WTC11 (cell line): Measurements from ENCODE around the gene EGF. TPM values are rescaled to one million over a fixed set of nuclear protein-coding genes. Genes with fewer than 3 reads are reported as not detected.

Source experiments
- ATAC-seq: fragments of 200-7000 bp; cut with Tn5 transposase; 2 replicates; pipeline ENCODE4 v1.10.0; 2021; ENCODE audit warnings: mild to moderate bottlenecking, moderate library complexity
- CTCF ChIA-PET: fragments of 300-600 bp; sonication (Branson Sonifier 250); formaldehyde crosslinking; loops from one replicate; lab custom pipeline; 2021; ENCODE audit warnings: antibody characterized with exemption; lab: Charles Lee
- POLR2A ChIA-PET: fragments of 350-600 bp; sonication (Branson Sonifier 250); formaldehyde crosslinking; loops from one replicate; lab custom pipeline; 2021; ENCODE audit warnings: antibody characterized with exemption; lab: Charles Lee
- DNase-seq: peaks from one replicate; pipeline ENCODE4 v3.0.0; 2021; ENCODE audit warnings: low spot score
- H3K27ac Mint-ChIP-seq: 2 replicates; pipeline ENCODE4 v1.8.0; 2021; ENCODE audit warnings: mixed read lengths
- H3K27me3 Mint-ChIP-seq: 2 replicates; pipeline ENCODE4 v1.8.0; 2021; ENCODE audit warnings: low read depth, mild to moderate bottlenecking, moderate library complexity, mixed read lengths
- H3K36me3 Mint-ChIP-seq: 2 replicates; pipeline ENCODE4 v1.8.0; 2021; ENCODE audit warnings: mixed read lengths
- H3K4me1 Mint-ChIP-seq: 2 replicates; pipeline ENCODE4 v1.8.0; 2022; ENCODE audit warnings: mixed read lengths
- H3K4me3 Mint-ChIP-seq: 2 replicates; pipeline ENCODE4 v1.8.0; 2021; ENCODE audit warnings: mild to moderate bottlenecking, moderate library complexity, mixed read lengths
- H3K9me3 Mint-ChIP-seq: 2 replicates; pipeline ENCODE4 v1.8.0; 2021; ENCODE audit warnings: mixed read lengths
- EMX1 ChIP-seq: fragments of 250-450 bp; sonication (Bioruptor Pico); IDR thresholded peaks from 2 replicates; pipeline ENCODE4 v1.8.0; 2021; ENCODE audit warnings: mild to moderate bottlenecking
- ETV6 ChIP-seq: sonication (generic); formaldehyde crosslinking; IDR thresholded peaks from 2 replicates; pipeline ENCODE4 v1.8.1; 2022; ENCODE audit warnings: mild to moderate bottlenecking, missing genetic modification reagents
- NFE2L1 ChIP-seq: sonication (generic); formaldehyde crosslinking; IDR thresholded peaks from 2 replicates; pipeline ENCODE4 v1.8.1; 2023; ENCODE audit warnings: missing genetic modification reagents
- TCF7 ChIP-seq: sonication (generic); formaldehyde crosslinking; IDR thresholded peaks from 2 replicates; pipeline ENCODE4 v1.8.0; 2022; ENCODE audit warnings: mild to moderate bottlenecking, low read depth, missing genetic modification reagents, moderate library complexity
- TEAD1 ChIP-seq: sonication (generic); formaldehyde crosslinking; IDR thresholded peaks from 2 replicates; pipeline ENCODE4 v1.8.0; 2022; ENCODE audit warnings: mild to moderate bottlenecking, missing genetic modification reagents
- ZBTB21 ChIP-seq: sonication (generic); formaldehyde crosslinking; IDR thresholded peaks from 2 replicates; pipeline ENCODE4 v1.8.1; 2023; ENCODE audit warnings: mild to moderate bottlenecking, missing genetic modification reagents, borderline replicate concordance
- ZNF232 ChIP-seq: sonication (generic); formaldehyde crosslinking; IDR thresholded peaks from 2 replicates; pipeline ENCODE4 v1.8.0; 2022; ENCODE audit warnings: mild to moderate bottlenecking, missing genetic modification reagents
- ZNF317 ChIP-seq: sonication (generic); formaldehyde crosslinking; IDR thresholded peaks from 2 replicates; pipeline ENCODE4 v1.8.1; 2023; ENCODE audit warnings: low read depth, mild to moderate bottlenecking, moderate library complexity, missing genetic modification reagents, borderline replicate concordance
- ZNF396 ChIP-seq: fragments of 250-450 bp; sonication (Bioruptor Pico); IDR thresholded peaks from 2 replicates; pipeline ENCODE4 v1.8.0; 2021; ENCODE audit warnings: mild to moderate bottlenecking, moderate library complexity, borderline replicate concordance
- total RNA-seq: library from RNA; stranded (reverse); gene quantifications from 3 replicates; pipeline ENCODE4 v1.2.3, GENCODE V29; 2021
- TF ChIP-seq, protein P1 (sequence below): sonication (generic); formaldehyde crosslinking; IDR thresholded peaks from 2 replicates; pipeline ENCODE4 v1.8.1; 2022; ENCODE audit warnings: missing genetic modification reagents, borderline replicate concordance
- TF ChIP-seq, protein P2 (sequence below): sonication (generic); formaldehyde crosslinking; IDR thresholded peaks from 2 replicates; pipeline ENCODE4 v1.8.0; 2022; ENCODE audit warnings: mild to moderate bottlenecking, missing genetic modification reagents
- TF ChIP-seq, protein P3 (sequence below): sonication (generic); formaldehyde crosslinking; IDR thresholded peaks from 2 replicates; pipeline ENCODE4 v1.8.0; 2022; ENCODE audit warnings: mild to moderate bottlenecking, missing genetic modification reagents
- TF ChIP-seq, protein P4 (sequence below): sonication (generic); formaldehyde crosslinking; IDR thresholded peaks from 2 replicates; pipeline ENCODE4 v1.8.1; 2022; ENCODE audit warnings: low read depth, mild to moderate bottlenecking, moderate library complexity, missing genetic modification reagents, borderline replicate concordance
- TF ChIP-seq, protein P5 (sequence below): sonication (generic); formaldehyde crosslinking; IDR thresholded peaks from 2 replicates; pipeline ENCODE4 v1.8.1; 2023; ENCODE audit warnings: mild to moderate bottlenecking, moderate library complexity, missing genetic modification reagents
- TF ChIP-seq, protein P6 (sequence below): sonication (generic); formaldehyde crosslinking; IDR thresholded peaks from 2 replicates; pipeline ENCODE4 v1.8.0; 2023; ENCODE audit warnings: mild to moderate bottlenecking, missing genetic modification reagents
- TF ChIP-seq, protein P7 (sequence below): fragments of 250-450 bp; sonication (Bioruptor Pico); IDR thresholded peaks from 2 replicates; pipeline ENCODE4 v2.1.2; 2022; ENCODE audit warnings: mild to moderate bottlenecking, moderate library complexity

The EGF gene
- total RNA-seq, 1 experiment from 2014 or later: 2.5 TPM

DNA sequence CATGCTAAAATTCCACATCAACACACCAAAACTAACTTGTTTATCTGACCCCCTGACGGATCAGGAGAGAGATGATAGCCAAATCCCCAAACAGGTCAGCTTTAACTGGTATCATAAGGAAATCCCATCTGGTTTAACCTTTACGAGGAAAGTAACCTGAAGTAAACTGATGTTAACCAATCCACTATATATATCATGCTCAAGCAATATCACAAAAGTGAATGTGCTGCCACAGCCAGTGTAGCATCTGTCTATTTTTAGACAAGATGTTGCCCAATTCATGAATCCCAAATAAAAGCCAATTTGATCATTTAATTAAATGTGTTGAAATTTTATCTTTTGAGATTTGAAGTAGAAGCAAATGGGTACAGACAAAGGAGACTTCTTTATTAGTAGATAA, 44.5 kb downstream of the EGF start:
- no peak for DNase-seq
- Mint-ChIP-seq H3K27me3 (no peaks in the 10 kb centered on the region), H3K27ac (no peak overlapping the region), H3K9me3 (no peaks in the 10 kb centered on the region), H3K4me3 (no peak overlapping the region), H3K36me3 (no peaks in the 10 kb centered on the region), H3K4me1 (peaks cover 9% of the 10 kb centered on the region)
- ChIA-PET CTCF (no interaction called here), POLR2A (no interaction called here)
- TF ChIP-seq ETV6 (no peak), ZNF232 (no peak), NFE2L1 (CRISPR knock-in tag) (no peak), EMX1 (CRISPR knock-in tag) (no peak), ZNF317 (no peak), TCF7 (CRISPR knock-in tag) (no peak), ZNF396 (CRISPR knock-in tag) (no peak), TEAD1 (no peak), ZBTB21 (CRISPR knock-in tag) (no peak)
- TF ChIP-seq, protein P1, sequence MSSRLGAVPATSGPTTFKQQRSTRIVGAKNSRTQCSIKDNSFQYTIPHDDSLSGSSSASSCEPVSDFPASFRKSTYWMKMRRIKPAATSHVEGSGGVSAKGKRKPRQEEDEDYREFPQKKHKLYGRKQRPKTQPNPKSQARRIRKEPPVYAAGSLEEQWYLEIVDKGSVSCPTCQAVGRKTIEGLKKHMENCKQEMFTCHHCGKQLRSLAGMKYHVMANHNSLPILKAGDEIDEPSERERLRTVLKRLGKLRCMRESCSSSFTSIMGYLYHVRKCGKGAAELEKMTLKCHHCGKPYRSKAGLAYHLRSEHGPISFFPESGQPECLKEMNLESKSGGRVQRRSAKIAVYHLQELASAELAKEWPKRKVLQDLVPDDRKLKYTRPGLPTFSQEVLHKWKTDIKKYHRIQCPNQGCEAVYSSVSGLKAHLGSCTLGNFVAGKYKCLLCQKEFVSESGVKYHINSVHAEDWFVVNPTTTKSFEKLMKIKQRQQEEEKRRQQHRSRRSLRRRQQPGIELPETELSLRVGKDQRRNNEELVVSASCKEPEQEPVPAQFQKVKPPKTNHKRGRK (CRISPR knock-in tag): no peak
- TF ChIP-seq, protein P2, sequence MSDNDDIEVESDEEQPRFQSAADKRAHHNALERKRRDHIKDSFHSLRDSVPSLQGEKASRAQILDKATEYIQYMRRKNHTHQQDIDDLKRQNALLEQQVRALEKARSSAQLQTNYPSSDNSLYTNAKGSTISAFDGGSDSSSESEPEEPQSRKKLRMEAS (CRISPR knock-in tag): no peak
- TF ChIP-seq, protein P3, sequence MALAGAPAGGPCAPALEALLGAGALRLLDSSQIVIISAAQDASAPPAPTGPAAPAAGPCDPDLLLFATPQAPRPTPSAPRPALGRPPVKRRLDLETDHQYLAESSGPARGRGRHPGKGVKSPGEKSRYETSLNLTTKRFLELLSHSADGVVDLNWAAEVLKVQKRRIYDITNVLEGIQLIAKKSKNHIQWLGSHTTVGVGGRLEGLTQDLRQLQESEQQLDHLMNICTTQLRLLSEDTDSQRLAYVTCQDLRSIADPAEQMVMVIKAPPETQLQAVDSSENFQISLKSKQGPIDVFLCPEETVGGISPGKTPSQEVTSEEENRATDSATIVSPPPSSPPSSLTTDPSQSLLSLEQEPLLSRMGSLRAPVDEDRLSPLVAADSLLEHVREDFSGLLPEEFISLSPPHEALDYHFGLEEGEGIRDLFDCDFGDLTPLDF (CRISPR knock-in tag): no peak
- TF ChIP-seq, protein P4, sequence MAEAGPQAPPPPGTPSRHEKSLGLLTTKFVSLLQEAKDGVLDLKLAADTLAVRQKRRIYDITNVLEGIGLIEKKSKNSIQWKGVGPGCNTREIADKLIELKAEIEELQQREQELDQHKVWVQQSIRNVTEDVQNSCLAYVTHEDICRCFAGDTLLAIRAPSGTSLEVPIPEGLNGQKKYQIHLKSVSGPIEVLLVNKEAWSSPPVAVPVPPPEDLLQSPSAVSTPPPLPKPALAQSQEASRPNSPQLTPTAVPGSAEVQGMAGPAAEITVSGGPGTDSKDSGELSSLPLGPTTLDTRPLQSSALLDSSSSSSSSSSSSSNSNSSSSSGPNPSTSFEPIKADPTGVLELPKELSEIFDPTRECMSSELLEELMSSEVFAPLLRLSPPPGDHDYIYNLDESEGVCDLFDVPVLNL (CRISPR knock-in tag): no peak
- TF ChIP-seq, protein P5, sequence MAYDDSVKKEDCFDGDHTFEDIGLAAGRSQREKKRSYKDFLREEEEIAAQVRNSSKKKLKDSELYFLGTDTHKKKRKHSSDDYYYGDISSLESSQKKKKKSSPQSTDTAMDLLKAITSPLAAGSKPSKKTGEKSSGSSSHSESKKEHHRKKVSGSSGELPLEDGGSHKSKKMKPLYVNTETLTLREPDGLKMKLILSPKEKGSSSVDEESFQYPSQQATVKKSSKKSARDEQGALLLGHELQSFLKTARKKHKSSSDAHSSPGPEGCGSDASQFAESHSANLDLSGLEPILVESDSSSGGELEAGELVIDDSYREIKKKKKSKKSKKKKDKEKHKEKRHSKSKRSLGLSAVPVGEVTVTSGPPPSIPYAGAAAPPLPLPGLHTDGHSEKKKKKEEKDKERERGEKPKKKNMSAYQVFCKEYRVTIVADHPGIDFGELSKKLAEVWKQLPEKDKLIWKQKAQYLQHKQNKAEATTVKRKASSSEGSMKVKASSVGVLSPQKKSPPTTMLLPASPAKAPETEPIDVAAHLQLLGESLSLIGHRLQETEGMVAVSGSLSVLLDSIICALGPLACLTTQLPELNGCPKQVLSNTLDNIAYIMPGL (CRISPR knock-in tag): no peak
- TF ChIP-seq, protein P6, sequence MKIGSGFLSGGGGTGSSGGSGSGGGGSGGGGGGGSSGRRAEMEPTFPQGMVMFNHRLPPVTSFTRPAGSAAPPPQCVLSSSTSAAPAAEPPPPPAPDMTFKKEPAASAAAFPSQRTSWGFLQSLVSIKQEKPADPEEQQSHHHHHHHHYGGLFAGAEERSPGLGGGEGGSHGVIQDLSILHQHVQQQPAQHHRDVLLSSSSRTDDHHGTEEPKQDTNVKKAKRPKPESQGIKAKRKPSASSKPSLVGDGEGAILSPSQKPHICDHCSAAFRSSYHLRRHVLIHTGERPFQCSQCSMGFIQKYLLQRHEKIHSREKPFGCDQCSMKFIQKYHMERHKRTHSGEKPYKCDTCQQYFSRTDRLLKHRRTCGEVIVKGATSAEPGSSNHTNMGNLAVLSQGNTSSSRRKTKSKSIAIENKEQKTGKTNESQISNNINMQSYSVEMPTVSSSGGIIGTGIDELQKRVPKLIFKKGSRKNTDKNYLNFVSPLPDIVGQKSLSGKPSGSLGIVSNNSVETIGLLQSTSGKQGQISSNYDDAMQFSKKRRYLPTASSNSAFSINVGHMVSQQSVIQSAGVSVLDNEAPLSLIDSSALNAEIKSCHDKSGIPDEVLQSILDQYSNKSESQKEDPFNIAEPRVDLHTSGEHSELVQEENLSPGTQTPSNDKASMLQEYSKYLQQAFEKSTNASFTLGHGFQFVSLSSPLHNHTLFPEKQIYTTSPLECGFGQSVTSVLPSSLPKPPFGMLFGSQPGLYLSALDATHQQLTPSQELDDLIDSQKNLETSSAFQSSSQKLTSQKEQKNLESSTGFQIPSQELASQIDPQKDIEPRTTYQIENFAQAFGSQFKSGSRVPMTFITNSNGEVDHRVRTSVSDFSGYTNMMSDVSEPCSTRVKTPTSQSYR (CRISPR knock-in tag): no peak
- TF ChIP-seq, protein P7, sequence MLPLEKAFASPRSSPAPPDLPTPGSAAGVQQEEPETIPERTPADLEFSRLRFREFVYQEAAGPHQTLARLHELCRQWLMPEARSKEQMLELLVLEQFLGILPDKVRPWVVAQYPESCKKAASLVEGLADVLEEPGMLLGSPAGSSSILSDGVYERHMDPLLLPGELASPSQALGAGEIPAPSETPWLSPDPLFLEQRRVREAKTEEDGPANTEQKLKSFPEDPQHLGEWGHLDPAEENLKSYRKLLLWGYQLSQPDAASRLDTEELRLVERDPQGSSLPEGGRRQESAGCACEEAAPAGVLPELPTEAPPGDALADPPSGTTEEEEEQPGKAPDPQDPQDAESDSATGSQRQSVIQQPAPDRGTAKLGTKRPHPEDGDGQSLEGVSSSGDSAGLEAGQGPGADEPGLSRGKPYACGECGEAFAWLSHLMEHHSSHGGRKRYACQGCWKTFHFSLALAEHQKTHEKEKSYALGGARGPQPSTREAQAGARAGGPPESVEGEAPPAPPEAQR (CRISPR knock-in tag): no peak
- no peak for ATAC-seq
